EL (cell line): ENCODE results near the gene TRMT44.
"Not testable (repeated sequence)": the region's sequence is repeated elsewhere in the genome, so short reads cannot be mapped to it uniquely, and the experiment has no call there.

Source experiments
- DNase-seq: peaks from one replicate; pipeline ENCODE4 v3.0.0-alpha.2; 2016

TRMT44 gene

GRCh38 chr4:8495803-8496202 lies 55.2 kb downstream of the TRMT44 start:
- no peak for DNase-seq

DNA sequence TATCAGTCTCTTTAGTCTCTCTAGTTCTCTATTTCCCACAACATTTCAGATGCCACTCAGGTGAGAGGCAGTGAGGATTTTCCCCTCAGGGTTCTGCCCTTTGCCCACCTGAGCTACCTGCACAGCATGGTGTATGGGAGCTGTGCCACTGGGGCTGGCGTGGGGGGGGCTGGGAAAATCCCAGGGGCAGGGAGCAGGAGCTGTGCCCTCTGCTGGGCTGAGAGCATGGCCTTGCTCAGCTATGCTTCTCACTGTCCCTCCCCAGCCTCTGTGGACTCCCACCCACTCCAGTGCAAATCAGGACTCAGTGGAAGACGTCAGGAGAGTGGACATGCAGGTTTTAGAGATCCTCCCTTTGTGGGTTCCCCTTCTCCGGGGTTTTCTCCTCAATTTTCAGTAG lies 57.2 kb downstream of the TRMT44 start:
- DNase-seq = no peak

GRCh38 chr4:8500966-8501365 lies 60.4 kb downstream of the TRMT44 start:
- no peak for DNase-seq

DNA sequence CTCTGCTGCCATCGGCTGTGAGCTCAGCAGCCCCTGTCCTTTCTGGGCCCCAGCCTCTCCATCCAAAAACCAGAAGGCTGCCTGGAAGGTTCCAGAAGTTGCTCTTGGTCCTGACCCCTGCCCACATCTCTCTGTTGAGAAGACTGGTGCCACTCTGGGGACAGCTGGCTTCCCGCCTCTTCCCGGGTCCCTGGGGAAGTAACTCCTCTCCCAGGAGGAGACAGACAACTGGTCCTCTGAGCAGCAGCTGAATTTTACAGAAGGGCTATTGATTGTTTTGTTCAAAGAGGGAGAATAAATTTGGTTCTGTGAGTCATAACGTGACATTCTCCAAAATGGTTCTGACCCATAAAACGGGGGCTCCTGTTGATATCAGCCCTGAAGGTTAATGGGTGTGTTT lies 61.2 kb downstream of the TRMT44 start:
- DNase-seq = no peak

GRCh38 chr4:8502371-8502770 lies 61.8 kb downstream of the TRMT44 start:
- no peak for DNase-seq

DNA sequence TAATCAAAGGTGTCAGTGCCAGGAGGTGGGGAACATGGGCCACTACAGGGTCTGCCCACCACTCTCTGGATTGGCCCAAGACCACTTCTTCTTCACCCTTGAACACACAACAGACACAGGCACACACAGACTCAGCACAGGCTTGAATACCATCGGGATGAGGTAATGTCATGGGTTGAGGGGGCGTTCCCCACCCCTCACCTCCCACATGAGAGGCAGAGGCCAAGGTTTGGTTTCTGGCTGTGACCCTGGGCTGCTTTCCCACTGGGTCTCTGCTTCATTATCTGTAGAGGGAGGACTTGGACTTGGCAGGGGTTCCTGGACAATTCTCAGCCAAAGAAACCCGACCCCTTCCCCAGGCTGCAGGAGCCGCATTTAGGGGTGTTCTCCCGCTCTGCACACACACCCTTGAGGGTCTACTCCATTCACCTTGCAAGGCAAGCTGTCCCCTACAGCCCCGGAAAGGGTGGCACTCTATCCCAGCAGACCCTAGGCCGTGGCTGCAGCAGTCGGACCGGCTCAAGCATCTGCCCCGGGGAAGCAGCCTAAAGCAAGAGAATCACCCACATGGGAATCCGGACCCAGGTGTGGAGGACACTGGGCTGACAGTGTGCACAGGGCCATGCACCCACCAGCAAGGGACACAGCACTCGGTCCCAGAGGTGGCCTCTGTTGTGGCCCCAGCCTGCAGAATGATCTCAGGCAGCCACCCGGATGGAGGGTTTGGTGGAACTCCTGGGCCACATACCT lies 62.4 kb downstream of the TRMT44 start:
- peak; percentile 55 for DNase-seq

- DNase-seq = no peak
These were observed 63.2 kb downstream of the TRMT44 start for GRCh38 chr4:8503801-8504200.

DNA sequence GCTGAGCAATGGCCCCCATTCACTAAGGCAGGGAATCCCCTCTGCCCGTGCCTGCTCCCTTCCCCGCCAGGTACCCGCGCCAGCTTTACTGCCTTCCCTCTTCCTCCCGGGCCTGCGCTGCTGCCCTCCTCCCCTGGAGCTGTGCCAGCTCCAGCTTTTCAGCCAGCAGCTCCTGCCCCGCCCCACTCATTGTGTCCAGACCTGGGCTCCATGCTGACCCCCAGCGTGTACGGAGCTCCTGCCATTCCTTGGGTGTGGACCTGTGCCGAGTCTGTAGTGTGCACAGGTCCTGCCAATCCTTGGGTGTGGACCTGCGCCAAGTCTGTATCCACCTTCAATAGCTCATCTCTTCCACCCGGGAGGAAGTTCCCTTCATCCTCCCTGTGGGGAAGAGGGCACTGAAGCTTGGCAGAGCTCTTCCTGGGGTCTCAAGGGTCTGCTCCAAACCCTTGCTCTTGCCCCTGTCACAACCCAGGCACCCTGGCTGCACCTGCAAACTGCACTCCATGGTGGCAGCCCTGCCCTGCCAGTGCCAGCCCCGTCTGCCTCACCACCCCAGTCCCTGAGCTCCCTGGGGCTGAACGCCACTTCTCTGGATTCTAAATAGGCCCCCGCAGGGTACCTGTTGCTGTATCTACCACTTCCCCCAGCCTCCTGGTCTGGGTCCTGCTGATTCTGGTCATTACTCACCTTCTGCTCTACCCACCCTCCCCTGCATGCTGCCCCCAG lies 63.9 kb downstream of the TRMT44 start:
- no peak for DNase-seq

DNA sequence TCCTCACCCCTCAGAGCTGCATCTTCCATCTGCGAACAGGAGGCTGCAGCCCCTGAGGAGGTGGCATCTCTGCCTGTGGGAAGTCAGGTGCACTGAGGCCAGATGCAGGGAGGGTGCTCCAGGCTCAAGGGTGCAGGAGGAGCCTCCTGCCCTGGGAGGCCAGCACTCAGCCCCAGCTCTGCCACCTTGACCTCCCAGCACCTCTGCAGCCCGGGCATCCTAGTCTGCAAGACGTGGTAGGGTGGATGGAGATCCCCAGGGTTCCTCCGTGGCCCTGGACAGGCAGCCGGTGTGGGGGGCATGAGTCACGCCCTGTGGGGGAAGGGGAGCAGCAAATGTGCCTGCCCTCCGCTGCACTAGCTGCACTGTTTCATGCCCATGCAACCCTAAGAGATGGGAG lies 64.7 kb downstream of the TRMT44 start:
- no peak for DNase-seq

DNA sequence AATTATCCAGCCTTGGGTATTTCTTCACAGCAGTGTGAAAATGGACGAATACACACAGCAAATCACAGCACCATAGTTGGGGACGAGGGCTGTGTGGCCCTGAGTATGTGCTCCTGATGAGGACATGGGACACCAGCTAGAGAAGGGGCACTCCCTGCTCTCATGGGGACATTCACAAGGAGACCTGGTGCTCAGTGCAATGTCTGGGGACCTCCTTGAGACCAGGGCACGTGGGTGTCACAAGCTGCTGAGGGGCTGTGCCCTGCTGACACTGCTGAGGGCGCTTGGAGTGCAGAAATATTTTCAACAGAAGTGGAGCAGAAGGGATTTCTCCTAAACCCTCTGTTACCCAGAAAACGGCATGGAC lies 65.4 kb downstream of the TRMT44 start:
- no peak for DNase-seq

GRCh38 chr4:8506373-8507195 lies 66.0 kb downstream of the TRMT44 start:
- peak; percentile 55 for DNase-seq

DNA sequence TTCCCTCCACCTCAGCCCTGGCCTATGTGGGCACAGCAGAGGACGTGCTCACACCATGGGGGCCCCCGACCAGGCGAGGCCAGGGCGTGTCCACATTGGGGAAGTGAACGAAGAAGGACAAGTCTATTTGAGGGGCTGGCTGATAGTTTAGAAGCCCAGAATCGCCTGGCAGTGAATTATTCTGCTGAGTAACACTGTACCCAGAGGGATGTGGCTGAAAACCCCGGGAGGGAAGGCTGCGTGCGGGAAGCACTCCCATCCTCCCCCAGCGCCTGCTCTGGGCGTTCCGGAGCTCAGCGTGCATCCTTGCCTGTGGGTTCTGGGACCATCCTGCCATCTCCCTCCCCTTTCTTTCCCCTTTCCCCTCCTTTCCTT lies 66.6 kb downstream of the TRMT44 start:
- DNase-seq = peak; percentile 26

- DNase-seq = no peak
These were observed 67.0 kb downstream of the TRMT44 start for GRCh38 chr4:8507624-8508023.

- DNase-seq = no peak
These were observed 67.7 kb downstream of the TRMT44 start for GRCh38 chr4:8508266-8508665.

- DNase-seq = no peak
These were observed 68.2 kb downstream of the TRMT44 start for GRCh38 chr4:8508740-8509139.

- no peak for DNase-seq
These were observed 68.9 kb downstream of the TRMT44 start for GRCh38 chr4:8509311-8509950.

GRCh38 chr4:8510191-8510590 lies 69.6 kb downstream of the TRMT44 start:
- no peak for DNase-seq

DNA sequence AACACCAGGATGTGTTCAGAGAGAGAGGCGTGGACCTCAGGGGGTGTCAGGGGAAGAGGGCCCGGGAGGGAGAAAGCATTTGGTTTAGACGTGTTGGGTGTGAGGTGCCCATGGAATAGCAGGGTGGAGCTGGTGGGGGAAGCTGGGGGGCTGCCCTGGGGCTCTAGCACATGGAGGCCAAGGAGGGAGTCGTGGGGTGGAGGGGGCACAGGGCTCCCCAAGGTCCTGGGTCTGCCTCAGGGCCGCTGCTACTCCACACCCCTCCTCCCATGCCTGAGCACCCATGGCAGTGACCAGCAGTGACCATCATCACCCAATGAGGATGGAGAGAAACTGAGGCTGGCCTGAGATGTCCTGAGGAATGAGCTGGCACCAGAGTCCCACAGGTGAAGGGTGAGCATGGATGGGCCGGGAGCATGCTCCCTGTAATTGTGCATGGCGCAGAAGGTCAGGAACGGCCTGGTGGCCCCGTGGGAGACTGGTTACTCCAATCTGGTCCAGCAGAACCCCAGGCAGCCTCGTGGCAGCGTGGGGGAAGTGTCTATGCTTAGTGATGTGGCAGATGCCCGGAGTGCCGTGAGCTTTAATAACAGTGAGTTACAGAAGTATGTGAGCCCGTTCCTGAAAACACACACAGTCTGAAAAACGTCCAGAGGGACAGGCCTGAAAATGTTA lies 70.2 kb downstream of the TRMT44 start:
- DNase-seq = no peak

DNA sequence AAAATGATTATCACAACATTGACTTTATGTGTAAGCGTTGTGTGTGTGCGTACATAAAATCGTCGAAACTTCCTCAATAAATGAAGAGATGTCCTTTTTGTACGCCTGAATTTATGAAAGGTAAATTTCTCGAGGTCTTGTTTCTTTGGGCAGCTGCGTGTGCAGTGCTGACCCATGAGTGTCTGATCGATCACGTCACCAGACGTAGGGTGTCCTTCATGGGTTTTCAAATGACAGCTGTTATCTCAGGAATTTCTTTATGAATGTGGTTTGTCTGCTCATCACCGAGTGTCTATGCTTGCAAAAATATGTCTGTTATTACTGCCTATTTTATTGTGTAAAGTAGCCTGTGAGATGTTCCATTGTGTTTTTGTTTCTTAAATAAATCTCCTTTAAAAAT lies 71.9 kb downstream of the TRMT44 start:
- no peak for DNase-seq

DNA sequence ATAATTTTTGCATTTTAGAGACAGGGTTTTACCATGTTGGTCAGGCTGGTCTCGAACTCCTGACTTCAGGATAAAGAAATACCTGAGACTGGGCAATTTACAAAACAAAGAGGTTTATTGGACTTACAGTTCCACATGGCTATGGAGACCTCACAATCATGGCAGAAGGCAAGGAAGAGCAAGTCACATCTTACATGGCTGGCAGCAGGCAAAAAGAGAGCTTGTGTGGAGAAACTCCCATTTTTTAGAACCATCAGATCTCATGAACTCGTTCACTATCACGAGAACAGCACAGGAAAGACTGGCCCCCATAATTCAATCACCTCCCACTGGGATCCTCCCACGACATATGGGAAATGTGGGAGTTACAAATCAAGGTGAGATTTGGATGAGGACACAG lies 72.5 kb downstream of the TRMT44 start:
- DNase-seq = not testable (repeated sequence)

DNA sequence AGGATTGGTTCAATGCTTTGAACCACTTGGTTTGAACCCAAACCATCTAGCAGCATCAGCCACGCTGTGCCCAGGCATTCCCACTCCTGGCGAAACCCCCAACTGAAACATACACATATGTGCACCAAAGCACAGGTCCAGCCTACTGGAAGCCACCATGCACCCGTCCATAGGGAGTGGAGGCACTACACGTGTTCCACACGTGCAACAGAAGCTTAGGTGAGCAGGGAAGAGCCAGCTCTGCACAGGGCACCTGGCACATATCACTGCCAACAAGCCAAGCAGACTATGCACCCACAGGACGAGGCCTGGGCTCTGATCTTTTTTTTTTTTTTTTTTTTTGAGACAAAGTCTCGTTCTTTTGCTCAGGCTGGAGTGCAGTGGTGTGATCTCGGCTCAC lies 73.4 kb downstream of the TRMT44 start:
- DNase-seq = no peak

DNA sequence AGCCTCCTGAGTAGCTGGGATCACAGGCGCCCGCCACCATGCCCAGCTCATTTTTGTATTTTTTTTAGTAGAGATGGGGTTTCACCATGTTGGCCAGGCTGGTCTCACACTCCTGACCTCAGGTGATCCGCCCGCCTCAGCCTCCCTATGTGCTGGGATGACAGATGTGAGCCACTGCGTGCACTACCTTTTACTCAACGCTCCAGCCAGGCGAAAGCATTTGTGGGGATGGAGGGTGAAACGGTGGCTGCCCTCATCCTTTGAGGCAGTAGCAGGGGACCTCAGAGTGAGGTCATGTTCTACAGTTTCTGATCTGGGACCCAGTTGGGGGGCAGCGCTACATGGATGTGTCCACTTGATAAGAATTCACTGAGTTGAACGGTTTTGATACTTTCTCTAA lies 73.8 kb downstream of the TRMT44 start:
- no peak for DNase-seq
